ENCODE data around the gene WFDC1.
A peak's percentile ranks its signal among the peaks of the same experiment; 100 is the strongest.

WFDC1 gene

DNA sequence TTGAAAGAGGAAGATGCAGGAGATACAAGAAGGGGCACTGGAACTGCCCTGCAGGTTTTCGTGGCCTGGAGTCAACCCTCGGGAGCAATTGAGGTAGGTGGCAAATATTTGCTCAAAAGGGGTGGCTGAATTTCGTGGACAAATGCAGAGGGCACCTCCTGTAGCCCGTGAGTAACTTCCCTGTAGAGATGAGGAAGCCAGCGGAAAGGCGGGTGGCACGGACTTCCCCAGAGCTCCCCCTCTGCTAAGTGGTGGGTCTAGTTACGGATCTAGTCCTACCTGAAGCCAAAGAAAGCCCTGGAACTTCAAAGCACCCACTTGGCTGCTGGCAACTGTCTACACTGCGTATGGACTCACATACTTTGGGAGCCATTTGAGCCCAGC lies 72.6 kb downstream of the WFDC1 start:
- TF ChIP-seq, protein P1, sequence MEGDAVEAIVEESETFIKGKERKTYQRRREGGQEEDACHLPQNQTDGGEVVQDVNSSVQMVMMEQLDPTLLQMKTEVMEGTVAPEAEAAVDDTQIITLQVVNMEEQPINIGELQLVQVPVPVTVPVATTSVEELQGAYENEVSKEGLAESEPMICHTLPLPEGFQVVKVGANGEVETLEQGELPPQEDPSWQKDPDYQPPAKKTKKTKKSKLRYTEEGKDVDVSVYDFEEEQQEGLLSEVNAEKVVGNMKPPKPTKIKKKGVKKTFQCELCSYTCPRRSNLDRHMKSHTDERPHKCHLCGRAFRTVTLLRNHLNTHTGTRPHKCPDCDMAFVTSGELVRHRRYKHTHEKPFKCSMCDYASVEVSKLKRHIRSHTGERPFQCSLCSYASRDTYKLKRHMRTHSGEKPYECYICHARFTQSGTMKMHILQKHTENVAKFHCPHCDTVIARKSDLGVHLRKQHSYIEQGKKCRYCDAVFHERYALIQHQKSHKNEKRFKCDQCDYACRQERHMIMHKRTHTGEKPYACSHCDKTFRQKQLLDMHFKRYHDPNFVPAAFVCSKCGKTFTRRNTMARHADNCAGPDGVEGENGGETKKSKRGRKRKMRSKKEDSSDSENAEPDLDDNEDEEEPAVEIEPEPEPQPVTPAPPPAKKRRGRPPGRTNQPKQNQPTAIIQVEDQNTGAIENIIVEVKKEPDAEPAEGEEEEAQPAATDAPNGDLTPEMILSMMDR (IDR thresholded peaks at IDR 0.05; ENCODE audit: insufficient read depth, low read depth, low read length, missing control alignments) = no peak
- no peak overlapping the region for H3K4me3 ChIP-seq (ENCODE audit: low read length)
- no peak for DNase-seq (ENCODE audit: low read depth)

DNA sequence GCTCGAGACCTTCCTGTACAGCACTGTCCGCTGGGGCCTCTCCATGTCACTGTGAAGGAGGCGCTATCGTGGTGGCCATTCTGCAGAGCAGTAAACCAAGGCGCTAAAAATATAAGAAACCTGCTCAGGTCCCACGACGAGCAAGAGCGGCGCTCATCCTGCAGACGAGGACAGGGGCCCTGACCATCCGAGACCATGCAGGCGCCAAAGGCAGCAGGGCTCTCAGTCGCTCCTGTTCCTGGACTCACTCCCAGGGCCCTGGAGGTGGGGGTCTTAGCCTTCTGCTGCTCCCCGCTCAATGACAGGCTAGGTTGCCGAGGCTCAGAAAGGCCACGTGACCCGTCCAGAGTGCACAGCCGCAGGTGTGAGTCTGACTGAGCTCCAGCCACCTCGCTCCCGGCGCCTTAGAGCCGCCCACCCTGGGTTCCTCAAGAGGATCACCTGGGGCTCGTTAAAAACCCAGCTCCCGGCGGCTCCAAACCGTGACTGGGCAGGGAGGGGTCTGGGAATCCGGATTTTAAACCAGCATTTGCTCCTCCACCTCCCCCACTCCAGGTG lies 73.2 kb downstream of the WFDC1 start:
- TF ChIP-seq, protein P1 (IDR thresholded peaks at IDR 0.05; ENCODE audit: insufficient read depth, low read depth, low read length, missing control alignments) = no peak
- DNase-seq (ENCODE audit: low read depth) = peak; percentile 19
- H3K4me3 ChIP-seq (ENCODE audit: low read length) = peak overlapping the region; percentile 53

DNA sequence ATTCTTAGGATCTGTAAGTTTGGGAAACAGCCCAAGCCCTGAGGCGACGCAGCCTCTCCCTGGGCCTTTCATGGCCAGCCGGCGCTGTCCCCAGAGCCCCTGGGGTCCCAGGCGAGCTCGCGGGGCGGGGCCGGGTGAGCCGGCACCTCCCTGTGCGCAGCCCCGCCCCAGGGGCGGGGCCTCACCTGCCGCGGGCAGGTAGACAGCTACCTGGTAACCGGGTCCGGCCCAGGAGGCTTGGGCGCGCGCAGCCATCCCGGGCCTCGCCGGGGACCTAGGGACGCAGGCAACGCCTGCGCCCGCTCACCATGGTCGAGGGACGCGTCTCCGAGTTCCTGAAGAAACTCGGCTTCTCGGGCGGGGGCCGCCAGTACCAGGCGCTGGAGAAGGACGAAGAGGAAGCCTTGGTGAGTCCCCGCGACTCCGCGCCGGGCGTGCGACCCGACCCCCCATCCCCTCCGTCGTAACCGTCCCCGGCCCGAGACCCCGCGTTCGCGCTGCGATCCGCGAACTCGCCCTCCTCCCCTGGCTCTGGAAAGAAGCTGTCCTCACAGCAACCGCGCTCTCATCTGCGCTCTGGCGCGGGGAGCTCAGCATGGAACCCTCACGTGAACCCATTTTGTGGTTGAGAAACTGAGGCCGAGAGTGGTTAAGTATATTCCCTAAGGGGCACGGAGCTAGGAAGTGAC lies 73.8 kb downstream of the WFDC1 start, which contains the start of gene ATP2C2:
ATP2C2 (plus strand) TSS at position 231 of the 689 bp plus-strand sequence; CDS start at position 309, 78 bp downstream.
- peak within 1 kb of the TSS; percentile 53 for H3K4me3 ChIP-seq (ENCODE audit: low read length)
- TF ChIP-seq, protein P1 (IDR thresholded peaks at IDR 0.05; ENCODE audit: insufficient read depth, low read depth, low read length, missing control alignments) = no peak
- DNase-seq (ENCODE audit: low read depth) = peak; percentile 65

DNA sequence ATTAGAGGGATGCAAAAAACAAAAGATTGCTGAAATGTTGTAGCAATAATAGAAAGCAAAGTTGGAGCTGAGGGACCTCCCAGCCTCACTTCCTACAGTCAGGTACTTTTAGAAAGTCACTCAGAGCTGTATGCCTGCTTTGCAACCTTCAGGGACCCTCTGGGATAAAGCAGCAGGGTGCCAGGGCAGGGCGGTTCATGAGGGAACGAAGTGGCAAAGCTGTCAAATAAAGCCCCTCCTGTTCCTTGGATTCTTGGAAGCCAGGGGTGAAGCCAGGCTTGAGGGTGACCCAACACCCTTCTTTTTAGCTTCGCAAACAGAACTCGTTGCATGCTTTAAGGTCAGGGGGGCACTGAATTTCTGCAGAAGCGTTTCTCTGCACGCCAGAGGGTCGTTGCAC lies 74.4 kb downstream of the WFDC1 start:
- no peak for DNase-seq (ENCODE audit: low read depth)
- peak overlapping the region; percentile 53 for H3K4me3 ChIP-seq (ENCODE audit: low read length)
- TF ChIP-seq, protein P1 (IDR thresholded peaks at IDR 0.05; ENCODE audit: insufficient read depth, low read depth, low read length, missing control alignments) = no peak

DNA sequence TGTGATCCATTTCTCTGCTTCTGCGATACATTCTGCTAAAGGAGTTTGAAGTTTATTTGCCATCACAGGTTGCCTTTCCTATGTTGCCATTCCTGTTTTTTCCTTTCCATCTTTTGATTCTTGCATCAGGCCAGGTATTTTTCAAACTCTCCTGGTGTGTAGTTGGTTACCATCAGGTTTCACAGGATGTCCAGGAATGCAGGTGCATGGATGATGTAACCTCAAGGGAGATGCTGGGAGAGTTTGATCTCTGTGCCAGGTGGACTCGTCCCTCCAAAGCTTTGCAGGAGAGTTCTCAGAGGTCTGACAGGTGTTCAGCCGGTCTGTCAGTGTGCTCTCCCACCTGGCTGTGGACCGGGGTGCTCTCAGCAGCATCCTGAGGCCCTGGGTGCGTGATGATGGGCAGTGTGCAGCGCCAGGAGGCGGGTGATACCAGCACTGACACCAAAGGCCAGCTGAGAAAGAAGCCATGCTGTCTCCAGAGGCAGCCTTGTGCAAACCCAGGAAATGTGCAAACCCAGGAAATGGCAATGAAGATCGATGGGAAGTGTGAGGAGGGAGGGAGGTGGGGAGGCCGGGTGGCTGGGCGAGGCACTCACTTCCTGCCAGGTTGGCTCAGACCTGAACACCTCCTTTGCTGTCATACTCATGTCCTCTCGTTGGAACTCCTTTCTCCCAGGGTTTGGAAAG lies 75.4 kb downstream of the WFDC1 start:
- peak; percentile 36 for DNase-seq (ENCODE audit: low read depth)
- TF ChIP-seq, protein P1 (IDR thresholded peaks at IDR 0.05; ENCODE audit: insufficient read depth, low read depth, low read length, missing control alignments) = no peak

DNA sequence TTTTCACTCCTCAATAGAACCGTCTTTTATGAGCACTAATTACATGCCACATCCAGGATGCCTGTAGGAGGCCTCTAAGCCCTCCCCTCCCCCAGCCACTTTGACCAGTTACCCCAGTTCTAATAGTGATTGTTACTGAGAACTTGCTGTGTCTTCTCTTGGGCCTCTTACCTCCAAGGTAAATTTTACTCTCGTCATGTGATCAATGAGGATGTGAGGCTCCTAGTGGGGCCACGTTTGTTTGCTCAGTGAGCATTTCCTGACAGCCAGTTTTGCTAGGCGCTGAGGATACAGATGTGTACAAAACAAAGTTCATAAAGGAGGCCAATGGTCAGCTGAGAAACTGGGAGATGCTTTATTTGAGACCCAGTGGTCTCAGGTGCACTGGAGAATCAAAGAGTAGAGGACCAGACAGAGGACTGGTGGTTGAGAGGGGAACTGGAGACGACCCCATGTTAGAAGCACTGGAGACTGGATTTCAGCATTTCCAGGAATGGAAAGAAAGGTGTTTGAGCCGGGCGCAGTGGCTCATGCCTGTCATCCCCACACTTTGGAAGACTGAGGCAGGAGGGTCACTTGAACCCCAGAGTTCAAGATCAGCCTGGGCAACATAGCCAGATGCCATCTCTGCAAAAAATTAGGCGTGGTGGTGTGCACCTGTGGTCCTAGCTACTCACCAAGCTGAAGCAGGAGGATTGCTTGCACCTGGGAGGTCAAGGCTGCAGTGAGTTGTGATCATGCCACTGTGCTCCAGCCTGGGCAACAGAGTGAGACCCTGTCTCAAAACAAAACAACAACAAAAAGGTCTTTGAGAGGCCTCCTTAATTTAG lies 76.3 kb downstream of the WFDC1 start:
- DNase-seq (ENCODE audit: low read depth) = no peak
- TF ChIP-seq, protein P1 (IDR thresholded peaks at IDR 0.05; ENCODE audit: insufficient read depth, low read depth, low read length, missing control alignments) = no peak
- no peak overlapping the region for H3K4me3 ChIP-seq (ENCODE audit: low read length)

More for the DNA sequence above, 75.4 kb downstream of the WFDC1 start:
- H3K4me3 ChIP-seq (ENCODE audit: low read length) = no peak overlapping the region
